Measurements from ENCODE around the gene GSPT1.

DNA sequence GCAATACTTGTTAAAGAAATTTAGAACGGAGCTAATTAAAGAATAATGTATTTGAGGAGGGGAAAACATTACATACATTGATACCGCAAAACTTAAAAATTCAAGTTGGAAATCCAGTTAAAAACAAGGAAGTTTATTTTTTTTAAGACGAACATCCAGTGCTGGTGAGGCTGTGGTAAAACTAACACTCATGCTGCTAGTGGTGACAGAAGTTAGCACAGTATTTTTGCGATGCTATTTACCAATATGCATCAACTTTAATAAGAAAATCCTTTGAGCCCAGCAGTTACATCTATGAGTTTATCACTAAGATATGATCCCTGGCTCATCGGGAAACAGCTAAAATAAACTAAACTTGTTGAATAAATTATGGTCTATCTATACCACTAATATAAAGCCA, 31.7 kb downstream of the GSPT1 start:
- TF ChIP-seq, protein P1, sequence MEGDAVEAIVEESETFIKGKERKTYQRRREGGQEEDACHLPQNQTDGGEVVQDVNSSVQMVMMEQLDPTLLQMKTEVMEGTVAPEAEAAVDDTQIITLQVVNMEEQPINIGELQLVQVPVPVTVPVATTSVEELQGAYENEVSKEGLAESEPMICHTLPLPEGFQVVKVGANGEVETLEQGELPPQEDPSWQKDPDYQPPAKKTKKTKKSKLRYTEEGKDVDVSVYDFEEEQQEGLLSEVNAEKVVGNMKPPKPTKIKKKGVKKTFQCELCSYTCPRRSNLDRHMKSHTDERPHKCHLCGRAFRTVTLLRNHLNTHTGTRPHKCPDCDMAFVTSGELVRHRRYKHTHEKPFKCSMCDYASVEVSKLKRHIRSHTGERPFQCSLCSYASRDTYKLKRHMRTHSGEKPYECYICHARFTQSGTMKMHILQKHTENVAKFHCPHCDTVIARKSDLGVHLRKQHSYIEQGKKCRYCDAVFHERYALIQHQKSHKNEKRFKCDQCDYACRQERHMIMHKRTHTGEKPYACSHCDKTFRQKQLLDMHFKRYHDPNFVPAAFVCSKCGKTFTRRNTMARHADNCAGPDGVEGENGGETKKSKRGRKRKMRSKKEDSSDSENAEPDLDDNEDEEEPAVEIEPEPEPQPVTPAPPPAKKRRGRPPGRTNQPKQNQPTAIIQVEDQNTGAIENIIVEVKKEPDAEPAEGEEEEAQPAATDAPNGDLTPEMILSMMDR (IDR thresholded peaks at IDR 0.05): no peak
- TF ChIP-seq POLR2A (IDR thresholded peaks at IDR 0.05): no peak
